NCI-H1436 treated with DMSO at 0.1 percent for 48 hours (cell line): ENCODE data around the gene HCN3.

Experiments
- DNase-seq: peaks from one replicate; lab custom pipeline; 2025; lab: John Stamatoyannopoulos, UW

The HCN3 gene

DNA sequence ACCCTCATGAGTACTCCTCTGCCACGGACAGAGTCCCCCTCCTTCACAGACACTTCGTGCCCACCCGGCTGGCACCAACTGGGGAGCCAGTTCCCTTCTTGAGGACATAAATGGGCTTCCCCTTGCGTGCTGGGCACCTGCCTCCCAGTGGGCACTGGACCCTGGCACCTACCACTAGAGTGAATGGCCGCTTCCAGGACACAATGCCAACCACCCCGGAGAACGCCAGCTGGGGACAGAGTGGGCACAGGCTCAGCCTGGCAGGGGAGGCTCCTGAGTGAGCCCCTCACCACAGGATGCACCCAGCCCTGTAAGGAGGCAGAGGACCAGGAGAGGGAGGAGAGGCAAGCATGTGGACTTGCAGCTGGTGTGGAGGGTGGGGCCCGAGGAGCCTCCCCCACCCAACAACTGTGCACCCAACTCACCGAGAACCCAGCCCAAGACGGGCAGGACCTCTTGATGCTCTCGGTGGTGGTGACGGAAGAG is 23.0 kb upstream of the HCN3 start:
- no peak for DNase-seq

DNA sequence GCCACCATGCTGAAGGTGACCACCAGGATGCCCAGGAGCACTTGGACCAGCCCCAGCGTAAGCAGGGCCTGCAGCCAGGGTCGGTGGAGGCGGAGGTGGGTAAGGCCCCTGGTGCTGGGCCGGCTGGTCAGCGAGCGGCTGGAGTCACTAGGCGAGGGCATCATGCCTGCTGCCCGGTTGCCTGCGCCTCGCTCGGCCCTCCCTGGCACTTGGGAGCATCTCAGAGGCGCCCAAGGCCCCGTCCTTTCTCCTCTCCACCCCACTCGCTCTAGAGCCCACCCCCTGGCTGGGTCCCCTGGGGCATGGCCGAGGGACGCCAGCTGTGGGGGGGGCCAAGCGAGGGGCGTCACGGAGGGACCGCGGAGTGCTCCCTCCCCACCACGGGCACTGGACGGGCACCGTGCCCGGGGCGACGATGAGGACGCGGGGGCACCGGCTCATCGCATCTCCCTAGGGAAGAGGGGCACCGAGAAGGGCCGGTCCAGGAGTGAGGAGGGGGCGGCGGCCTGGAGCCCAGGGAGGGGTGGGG is 22.5 kb upstream of the HCN3 start:
- DNase-seq, result no peak

GRCh38 chr1:155255243-155256007 is 21.8 kb upstream of the HCN3 start, which contains the start of gene ENTREP3:
Gene ENTREP3 (minus strand): TSS chr1:155255483. CDS start chr1:155254877, 606 bp downstream.
- no peak for DNase-seq

- DNase-seq, result no peak
Measured at GRCh38 chr1:155256058-155256852, 21.0 kb upstream of the HCN3 start.

- DNase-seq, result no peak
Measured at GRCh38 chr1:155260276-155260675, 17.0 kb upstream of the HCN3 start.

DNA sequence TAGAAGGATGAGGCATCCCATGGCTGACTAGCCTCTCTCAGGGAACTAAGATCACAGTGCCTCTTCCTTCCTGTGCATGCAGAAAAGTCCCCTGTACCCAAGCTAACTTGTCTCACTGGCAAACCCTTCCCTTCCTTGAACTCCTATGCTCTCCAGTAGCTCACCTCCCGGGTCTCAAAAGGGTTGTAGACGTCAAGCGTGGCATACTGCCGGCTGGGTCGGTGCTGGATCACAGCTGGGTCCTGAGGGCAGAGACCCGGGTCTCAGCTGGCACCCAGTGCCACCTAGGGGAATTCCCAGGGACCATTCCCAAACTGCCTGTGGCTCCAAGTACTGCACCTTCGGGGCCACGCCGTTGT is 15.8 kb upstream of the HCN3 start:
- no peak for DNase-seq

GRCh38 chr1:155261852-155262673 is 15.2 kb upstream of the HCN3 start, which contains the start of gene SCAMP3:
Gene SCAMP3 (minus strand): TSS chr1:155262360. CDS start chr1:155262151, 209 bp downstream.
- DNase-seq, result peak; percentile 87

DNA sequence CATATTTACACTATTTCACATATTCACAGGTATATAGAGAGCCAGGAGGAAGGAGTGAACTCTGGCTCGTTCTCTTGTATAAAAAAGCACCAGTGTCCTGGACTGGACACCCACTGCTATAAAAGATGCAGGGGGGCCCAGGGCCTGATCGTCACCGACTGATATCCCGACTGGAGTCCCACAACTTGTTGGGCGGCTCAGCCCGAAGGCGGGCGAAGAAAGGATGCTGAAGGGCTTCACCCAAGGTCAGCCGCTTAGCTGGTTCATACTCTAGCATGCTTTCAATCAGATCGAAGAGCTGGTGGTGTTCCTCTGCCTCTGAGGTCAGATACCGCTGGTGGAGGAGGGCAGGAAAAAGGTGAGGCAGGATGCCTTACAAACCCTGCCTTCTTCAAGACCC is 14.2 kb upstream of the HCN3 start:
- no peak for DNase-seq

GRCh38 chr1:155266553-155266952 is 10.7 kb upstream of the HCN3 start:
- no peak for DNase-seq

DNA sequence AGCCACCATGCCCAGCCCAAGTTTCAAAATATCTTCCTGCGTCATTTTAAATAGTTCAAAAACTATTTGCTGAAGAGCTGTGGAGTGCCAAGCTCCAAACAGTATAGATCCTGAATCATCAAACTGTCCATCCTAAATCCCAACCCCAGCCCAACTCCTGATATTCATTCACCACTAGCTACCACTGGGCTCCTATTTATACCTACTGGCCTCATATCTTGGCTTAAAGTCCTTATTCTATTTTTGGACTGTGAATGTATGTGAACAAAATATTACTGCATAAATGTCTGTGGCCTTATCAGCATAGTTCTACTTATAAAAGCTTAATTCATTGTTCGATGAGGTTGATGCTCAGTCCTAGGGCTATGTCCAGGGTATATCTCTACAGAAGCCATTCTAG is 9.9 kb upstream of the HCN3 start:
- no peak for DNase-seq

DNA sequence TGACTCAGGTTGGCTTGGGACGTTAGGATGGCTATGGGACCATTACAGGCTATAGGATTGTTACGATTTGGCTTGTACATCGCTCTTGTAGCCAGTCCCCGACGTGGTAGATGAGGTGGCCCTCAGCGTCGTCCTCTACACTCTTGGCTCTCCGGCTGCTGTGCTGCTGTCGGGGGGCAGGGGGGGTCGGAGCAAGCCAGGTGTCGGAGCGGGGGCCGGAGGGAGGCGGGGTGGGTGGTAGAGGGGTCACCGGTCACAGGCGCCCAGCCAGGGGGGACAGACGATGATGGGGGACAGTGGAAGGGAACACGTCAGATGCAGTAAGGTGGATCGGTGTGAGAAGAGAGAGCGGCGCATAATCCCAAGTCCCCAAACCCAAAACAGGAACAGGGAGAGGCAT is 8.6 kb upstream of the HCN3 start:
- DNase-seq, result no peak

DNA sequence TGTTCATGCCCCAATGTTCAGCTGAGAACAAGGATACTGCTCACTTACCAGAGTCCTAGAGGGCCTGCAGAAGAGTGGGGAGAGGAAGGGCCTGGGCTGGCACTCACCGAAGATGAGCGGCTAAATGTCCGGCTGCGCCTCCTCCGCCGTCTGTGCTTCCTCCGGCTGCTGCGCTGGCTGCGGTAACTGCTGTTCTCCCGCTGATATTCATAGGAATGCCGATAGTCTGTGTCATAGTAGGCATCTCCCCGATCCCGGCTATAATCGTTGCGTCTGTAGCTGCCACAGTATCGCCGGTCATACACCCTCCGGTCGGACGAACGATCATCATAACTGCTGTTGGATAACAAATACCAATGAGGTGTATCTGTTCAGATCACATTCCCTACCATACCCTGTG is 7.9 kb upstream of the HCN3 start:
- DNase-seq, result no peak

- no peak for DNase-seq
Measured at GRCh38 chr1:155272466-155273342, 4.6 kb upstream of the HCN3 start.

GRCh38 chr1:155273343-155274245 is 3.7 kb upstream of the HCN3 start, which contains the start of gene CLK2:
Gene CLK2 (minus strand): TSS chr1:155273504. CDS start chr1:155270977, 2,527 bp downstream.
- peak; percentile 84 for DNase-seq

DNA sequence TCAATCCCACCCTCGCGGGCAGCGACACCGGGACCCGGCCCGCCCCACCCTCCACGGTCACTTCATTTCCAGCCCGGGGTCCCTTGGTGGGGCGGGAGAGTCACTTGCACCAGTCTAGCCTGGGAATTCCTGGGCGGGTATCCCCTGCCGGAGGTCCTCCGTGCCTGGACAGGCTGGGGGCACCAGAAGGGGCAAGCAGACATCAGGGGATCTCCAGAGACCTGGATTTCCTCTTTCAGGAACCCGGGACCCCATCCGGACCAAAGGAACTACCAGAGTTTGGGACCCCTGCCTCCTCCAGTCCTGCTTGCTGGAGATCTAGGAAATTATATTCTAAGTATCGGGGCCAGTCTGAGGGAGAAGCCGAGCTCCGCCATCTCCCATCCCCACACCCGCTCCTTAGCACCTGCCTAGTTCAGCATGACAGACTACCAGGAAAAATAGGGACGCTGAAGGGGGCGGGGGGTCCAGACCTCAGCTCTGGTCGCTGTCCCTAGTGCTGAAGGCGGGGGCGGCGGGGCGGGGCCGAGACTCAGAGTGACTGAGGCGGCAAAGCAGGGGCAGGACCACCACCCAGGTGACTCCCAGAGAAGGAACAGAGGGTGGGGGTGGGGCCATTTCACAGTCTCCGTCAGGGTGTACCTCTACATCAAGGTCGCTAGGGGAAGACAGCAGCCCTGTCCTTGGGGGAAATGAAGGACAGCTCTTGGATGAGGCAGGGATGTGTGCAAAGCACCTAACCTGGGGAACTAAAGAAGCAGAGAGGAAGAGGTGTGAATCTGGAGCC is 832 bp downstream of the HCN3 start:
- DNase-seq, result peak; percentile 70

- DNase-seq, result no peak
Measured at GRCh38 chr1:155278689-155279160, 1.5 kb downstream of the HCN3 start.

GRCh38 chr1:155279268-155279667 is 2.0 kb downstream of the HCN3 start:
- DNase-seq, result no peak

DNA sequence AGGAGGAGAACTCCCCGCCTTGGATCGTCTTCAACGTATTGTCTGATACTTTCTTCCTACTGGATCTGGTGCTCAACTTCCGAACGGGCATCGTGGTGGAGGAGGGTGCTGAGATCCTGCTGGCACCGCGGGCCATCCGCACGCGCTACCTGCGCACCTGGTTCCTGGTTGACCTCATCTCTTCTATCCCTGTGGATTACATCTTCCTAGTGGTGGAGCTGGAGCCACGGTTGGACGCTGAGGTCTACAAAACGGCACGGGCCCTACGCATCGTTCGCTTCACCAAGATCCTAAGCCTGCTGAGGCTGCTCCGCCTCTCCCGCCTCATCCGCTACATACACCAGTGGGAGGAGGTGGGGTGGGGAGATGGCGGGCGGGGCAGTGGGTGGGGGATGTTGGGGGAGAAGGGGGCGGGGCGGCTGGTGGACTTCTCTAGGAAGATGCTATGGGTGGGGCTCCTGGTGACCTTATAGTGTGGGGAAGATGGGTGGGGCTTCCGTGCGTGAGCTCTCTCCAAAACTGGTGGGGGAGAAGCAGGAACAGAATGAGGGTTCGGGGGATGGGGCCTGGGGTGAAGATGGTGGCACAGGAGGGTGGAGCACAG is 5.3 kb downstream of the HCN3 start:
- DNase-seq, result no peak
